ENCODE results near the gene CECR2.

GRCh38 chr22:17371448-17371847 lies 2.2 kb downstream of the CECR2 start:
- TF ChIP-seq CTCF (conservative IDR thresholded peaks at IDR 0.05; ENCODE audit: low read depth, low read length), result no peak
- TF ChIP-seq EZH2phosphoT487 (IDR thresholded peaks at IDR 0.05; ENCODE audit: borderline replicate concordance, low read length), result no peak
